Activated CD4-positive, alpha-beta T cell treated with anti-CD3 and anti-CD28 coated beads, Interleukin-2, amount 50 U/mL, for 24 hours (primary cell): Measurements from ENCODE around the gene NGRN.
"Not testable (repeated sequence)": the region's sequence is repeated elsewhere in the genome, so short reads cannot be mapped to it uniquely, and the experiment has no call there.

Experiments
- DNase-seq, 2 donors: peaks; one replicate each; pipeline ENCODE4 v3.0.0-alpha.2; 2020; ENCODE audit warnings: low read depth in 1 of 2, low spot score in 1 of 2

Gene NGRN

GRCh38 chr15:90278467-90278866, 13.0 kb downstream of the NGRN start:
- not testable (repeated sequence) for DNase-seq

- not testable (repeated sequence) for DNase-seq
These were observed 15.3 kb downstream of the NGRN start for GRCh38 chr15:90280743-90281142.

GRCh38 chr15:90281637-90282036, 16.2 kb downstream of the NGRN start:
- DNase-seq, result not testable (repeated sequence)

GRCh38 chr15:90286678-90287077, 21.2 kb downstream of the NGRN start:
- DNase-seq, result no peak

GRCh38 chr15:90287101-90287500, 21.6 kb downstream of the NGRN start:
- no peak for DNase-seq

- DNase-seq, result no peak
These were observed 22.5 kb downstream of the NGRN start for GRCh38 chr15:90287946-90288345.

GRCh38 chr15:90291679-90292356, 26.3 kb downstream of the NGRN start:
- DNase-seq, result no peak

GRCh38 chr15:90293040-90293810, 27.8 kb downstream of the NGRN start:
- DNase-seq, result peak; percentile 54 to 55

GRCh38 chr15:90294159-90294558, 28.7 kb downstream of the NGRN start:
- DNase-seq, result no peak

- no peak for DNase-seq
These were observed 29.3 kb downstream of the NGRN start for GRCh38 chr15:90294601-90295269.

GRCh38 chr15:90295270-90295648, 29.8 kb downstream of the NGRN start:
- no peak for DNase-seq

- not testable (repeated sequence) for DNase-seq
These were observed 30.9 kb downstream of the NGRN start for GRCh38 chr15:90296316-90296884.

- no peak for DNase-seq
These were observed 31.5 kb downstream of the NGRN start for GRCh38 chr15:90297021-90297420.

- no peak for DNase-seq
These were observed 35.1 kb downstream of the NGRN start for GRCh38 chr15:90300541-90300940.

GRCh38 chr15:90300988-90301706, 35.7 kb downstream of the NGRN start:
- DNase-seq, result peak; percentile 17 to 46

GRCh38 chr15:90301707-90302300, 36.3 kb downstream of the NGRN start:
- DNase-seq, result no peak

GRCh38 chr15:90305355-90305754, 39.9 kb downstream of the NGRN start:
- not testable (repeated sequence) for DNase-seq

- no peak for DNase-seq
These were observed 40.5 kb downstream of the NGRN start for GRCh38 chr15:90305932-90306331.

- peak in 1 of 2 donors; percentile 37 for DNase-seq
These were observed 41.1 kb downstream of the NGRN start for GRCh38 chr15:90306560-90306959.

- DNase-seq, result no peak
These were observed 42.2 kb downstream of the NGRN start for GRCh38 chr15:90307661-90308060.

- DNase-seq, result no peak
These were observed 43.5 kb downstream of the NGRN start for GRCh38 chr15:90309020-90309419.
